ENCODE results near the gene TMPRSS13.
"Not testable (repeated sequence)": the region's sequence is repeated elsewhere in the genome, so short reads cannot be mapped to it uniquely, and the experiment has no call there.

TMPRSS13 gene

GRCh38 chr11:117929142-117929915 lies at the start of gene TMPRSS13:
TMPRSS13 (minus strand) TSS chr11:117929402; CDS start chr11:117929307, 95 bp downstream.
- DNase-seq (ENCODE audit: low read depth): peak; percentile 69
- peak within 1 kb of the TSS; percentile 35 for H3K4me3 ChIP-seq (ENCODE audit: low read depth, low read length)
- TF ChIP-seq CTCF (IDR thresholded peaks at IDR 0.05; ENCODE audit: control insufficient read depth, extremely low read depth, insufficient read depth): no peak

GRCh38 chr11:117978991-117979390 lies 49.8 kb upstream of the TMPRSS13 start:
- no peak overlapping the region for H3K4me3 ChIP-seq (ENCODE audit: low read depth, low read length)
- TF ChIP-seq CTCF (IDR thresholded peaks at IDR 0.05; ENCODE audit: control insufficient read depth, extremely low read depth, insufficient read depth): no peak
- DNase-seq (ENCODE audit: low read depth): no peak

- not testable (repeated sequence) for H3K4me3 ChIP-seq (ENCODE audit: low read depth, low read length); DNase-seq (ENCODE audit: low read depth)
Measured at GRCh38 chr11:117978291-117978910, 49.2 kb upstream of the TMPRSS13 start.

- not testable (repeated sequence) for DNase-seq (ENCODE audit: low read depth); H3K4me3 ChIP-seq (ENCODE audit: low read depth, low read length)
Measured at GRCh38 chr11:117977612-117978264, 48.5 kb upstream of the TMPRSS13 start.

GRCh38 chr11:117977029-117977428 lies 47.8 kb upstream of the TMPRSS13 start:
- no peak overlapping the region for H3K4me3 ChIP-seq (ENCODE audit: low read depth, low read length)
- DNase-seq (ENCODE audit: low read depth): no peak
- no peak for TF ChIP-seq CTCF (IDR thresholded peaks at IDR 0.05; ENCODE audit: control insufficient read depth, extremely low read depth, insufficient read depth)

GRCh38 chr11:117976445-117976844 lies 47.2 kb upstream of the TMPRSS13 start:
- H3K4me3 ChIP-seq (ENCODE audit: low read depth, low read length): no peak overlapping the region
- no peak for TF ChIP-seq CTCF (IDR thresholded peaks at IDR 0.05; ENCODE audit: control insufficient read depth, extremely low read depth, insufficient read depth)
- no peak for DNase-seq (ENCODE audit: low read depth)

- TF ChIP-seq CTCF (IDR thresholded peaks at IDR 0.05; ENCODE audit: control insufficient read depth, extremely low read depth, insufficient read depth): no peak
- no peak overlapping the region for H3K4me3 ChIP-seq (ENCODE audit: low read depth, low read length)
- no peak for DNase-seq (ENCODE audit: low read depth)
Measured at GRCh38 chr11:117973503-117973860, 44.3 kb upstream of the TMPRSS13 start.
